ENCODE measurements around the gene PCDHB2. TPM values are rescaled to one million over a fixed set of nuclear protein-coding genes. Genes with fewer than 3 reads are reported as not detected.
"Not testable (repeated sequence)": the region's sequence is repeated elsewhere in the genome, so short reads cannot be mapped to it uniquely, and the experiment has no call there.

Gene PCDHB2
- total RNA-seq, 1 donor from 2014 or later, result 2.2 TPM

DNA sequence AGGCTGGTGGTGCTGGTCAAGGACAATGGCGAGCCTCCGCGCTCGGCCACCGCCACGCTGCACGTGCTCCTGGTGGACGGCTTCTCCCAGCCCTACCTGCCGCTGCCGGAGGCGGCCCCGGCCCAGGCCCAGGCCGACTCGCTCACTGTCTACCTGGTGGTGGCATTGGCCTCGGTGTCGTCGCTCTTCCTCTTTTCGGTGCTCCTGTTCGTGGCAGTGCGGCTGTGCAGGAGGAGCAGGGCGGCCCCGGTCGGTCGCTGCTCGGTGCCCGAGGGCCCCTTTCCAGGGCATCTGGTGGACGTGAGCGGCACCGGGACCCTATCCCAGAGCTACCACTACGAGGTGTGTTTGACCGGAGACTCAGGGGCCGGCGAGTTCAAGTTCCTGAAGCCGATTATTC lies 42.9 kb downstream of the PCDHB2 start:
- ATAC-seq, result not testable (repeated sequence)

Other genes with a start within 250 kb of the PCDHB2 start
- gene PCDHA9, start 246.2 kb upstream of the PCDHB2 start, total RNA-seq, result 0.04 TPM
- gene PCDHA10, start 238.7 kb upstream of the PCDHB2 start, total RNA-seq, result 0.08 TPM
- gene PCDHA11, start 225.7 kb upstream of the PCDHB2 start, total RNA-seq, result not detected
- not detected for gene PCDHA12, start 219.3 kb upstream of the PCDHB2 start, total RNA-seq
- gene PCDHA13, start 212.5 kb upstream of the PCDHB2 start, total RNA-seq, result not detected
- 0.04 TPM for gene PCDHAC1, start 168.3 kb upstream of the PCDHB2 start, total RNA-seq
- 0.24 TPM for gene PCDHAC2, start 128.1 kb upstream of the PCDHB2 start, total RNA-seq
- not detected for gene PCDHB1, start 43.2 kb upstream of the PCDHB2 start, total RNA-seq
- gene PCDHB3, start 5.9 kb downstream of the PCDHB2 start, total RNA-seq, result 0.52 TPM
- 0.52 TPM for gene PCDHB4, start 27.2 kb downstream of the PCDHB2 start, total RNA-seq
- gene PCDHB5, start 40.6 kb downstream of the PCDHB2 start, total RNA-seq, result 0.40 TPM
- 0.16 TPM for gene PCDHB6, start 55.4 kb downstream of the PCDHB2 start, total RNA-seq
- gene PCDHB7, start 78.0 kb downstream of the PCDHB2 start, total RNA-seq, result 0.20 TPM
- 0.40 TPM for gene PCDHB8, start 83.2 kb downstream of the PCDHB2 start, total RNA-seq
- gene PCDHB16, start 87.8 kb downstream of the PCDHB2 start, total RNA-seq, result 0.48 TPM
- 0.48 TPM for gene PCDHB9, start 92.5 kb downstream of the PCDHB2 start, total RNA-seq
- gene PCDHB10, start 97.7 kb downstream of the PCDHB2 start, total RNA-seq, result 0.80 TPM
- 0.44 TPM for gene PCDHB11, start 105.0 kb downstream of the PCDHB2 start, total RNA-seq
- 0.72 TPM for gene PCDHB12, start 114.1 kb downstream of the PCDHB2 start, total RNA-seq
- gene PCDHB13, start 119.3 kb downstream of the PCDHB2 start, total RNA-seq, result 3.4 TPM
- gene PCDHB14, start 128.7 kb downstream of the PCDHB2 start, total RNA-seq, result 2.0 TPM
- 0.44 TPM for gene PCDHB15, start 150.8 kb downstream of the PCDHB2 start, total RNA-seq
- 0.24 TPM for gene SLC25A2, start 209.4 kb downstream of the PCDHB2 start, total RNA-seq
- gene TAF7, start 226.2 kb downstream of the PCDHB2 start, total RNA-seq, result 35.1 TPM
- gene PCDHGA1, start 235.9 kb downstream of the PCDHB2 start, total RNA-seq, result 0.40 TPM
- gene PCDHGA2, start 244.1 kb downstream of the PCDHB2 start, total RNA-seq, result 0.68 TPM
- gene PCDHGA3, start 249.2 kb downstream of the PCDHB2 start, total RNA-seq, result 0.76 TPM